ENCODE results near the gene HAUS7. TPM values are rescaled to one million over a fixed set of nuclear protein-coding genes. Genes with fewer than 3 reads are reported as not detected.

HAUS7 gene
- total RNA-seq, 2 donors from 2014 or later: 21.2 to 67.4 TPM

DNA sequence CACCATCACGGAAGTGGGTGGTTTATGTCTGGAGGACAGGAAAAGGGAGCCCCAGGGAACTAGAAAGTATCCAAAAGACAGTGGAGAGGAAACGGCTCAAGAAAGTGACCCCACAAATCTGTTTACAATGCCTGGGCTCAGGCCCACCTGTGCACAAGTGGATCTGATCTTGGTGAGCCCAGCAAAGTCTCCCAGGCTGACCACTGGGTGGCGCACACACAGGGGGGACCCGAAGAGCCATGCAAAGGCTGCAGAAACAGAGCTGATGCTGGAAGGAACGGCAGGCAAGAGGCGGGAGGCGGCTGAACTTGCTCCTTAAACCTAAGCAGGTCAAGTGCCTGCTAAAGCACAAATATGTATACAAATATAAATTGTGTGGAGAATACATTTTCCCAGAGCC lies 9.6 kb downstream of the HAUS7 start:
- peaks cover 53% of the 10 kb centered on the region for H3K36me3 Mint-ChIP-seq (ENCODE audit: low read depth)
- no peaks in the 10 kb centered on the region for H3K4me1 Mint-ChIP-seq
- H3K9me3 Mint-ChIP-seq: no peaks in the 10 kb centered on the region
- H3K4me3 Mint-ChIP-seq: no peak overlapping the region
- peak; percentile 37 for ATAC-seq (replicated peaks)
- no peak overlapping the region for H3K27ac Mint-ChIP-seq
- H3K27me3 Mint-ChIP-seq: no peaks in the 10 kb centered on the region

DNA sequence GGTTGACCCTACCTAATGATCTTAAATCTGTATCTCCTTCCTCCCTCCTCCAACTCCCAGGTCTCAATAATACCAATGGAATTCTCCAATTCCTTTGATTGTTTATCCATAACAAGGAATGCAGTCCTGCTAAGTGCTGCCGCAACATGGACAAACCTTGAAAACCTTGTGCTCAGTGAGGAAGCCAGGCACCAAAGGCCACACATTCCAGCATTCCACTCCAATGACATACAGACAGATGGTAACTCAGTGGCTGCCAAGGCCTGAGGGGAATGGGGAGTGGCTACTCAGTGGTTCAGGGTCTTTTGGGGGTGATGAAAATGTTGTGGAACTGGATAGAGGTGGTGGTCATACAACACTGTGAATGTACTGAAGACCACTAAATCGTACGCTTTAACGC lies 10.4 kb downstream of the HAUS7 start:
- Mint-ChIP-seq H3K27ac (no peak overlapping the region), H3K9me3 (no peaks in the 10 kb centered on the region), H3K4me3 (no peak overlapping the region), H3K36me3 (ENCODE audit: low read depth) (peaks cover 53% of the 10 kb centered on the region), H3K4me1 (no peaks in the 10 kb centered on the region), H3K27me3 (no peaks in the 10 kb centered on the region)
- no peak for ATAC-seq (replicated peaks)

DNA sequence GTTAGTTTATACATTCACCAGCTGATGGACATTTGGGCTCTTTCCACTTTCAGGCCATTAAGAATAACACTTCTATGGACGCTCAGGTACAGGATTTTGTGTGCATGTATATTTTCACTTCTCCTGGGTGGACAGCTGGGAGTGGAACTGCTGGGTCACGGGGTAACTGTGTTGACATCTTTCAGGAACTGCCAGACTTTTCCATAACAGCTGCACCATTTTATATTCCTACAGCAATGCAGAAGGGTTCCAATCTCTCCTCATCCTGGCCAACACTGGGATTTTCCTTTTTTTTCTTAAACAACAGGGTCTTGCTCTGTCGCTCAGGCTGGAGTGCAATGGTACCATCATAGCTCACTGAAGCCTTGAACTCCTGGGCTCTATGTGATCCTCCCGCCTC lies 11.9 kb downstream of the HAUS7 start:
- ATAC-seq (replicated peaks): no peak
- H3K4me1 Mint-ChIP-seq: no peaks in the 10 kb centered on the region
- H3K27ac Mint-ChIP-seq: no peak overlapping the region
- H3K9me3 Mint-ChIP-seq: no peaks in the 10 kb centered on the region
- H3K27me3 Mint-ChIP-seq: no peaks in the 10 kb centered on the region
- H3K36me3 Mint-ChIP-seq (ENCODE audit: low read depth): peaks cover 52% of the 10 kb centered on the region
- no peak overlapping the region for H3K4me3 Mint-ChIP-seq

DNA sequence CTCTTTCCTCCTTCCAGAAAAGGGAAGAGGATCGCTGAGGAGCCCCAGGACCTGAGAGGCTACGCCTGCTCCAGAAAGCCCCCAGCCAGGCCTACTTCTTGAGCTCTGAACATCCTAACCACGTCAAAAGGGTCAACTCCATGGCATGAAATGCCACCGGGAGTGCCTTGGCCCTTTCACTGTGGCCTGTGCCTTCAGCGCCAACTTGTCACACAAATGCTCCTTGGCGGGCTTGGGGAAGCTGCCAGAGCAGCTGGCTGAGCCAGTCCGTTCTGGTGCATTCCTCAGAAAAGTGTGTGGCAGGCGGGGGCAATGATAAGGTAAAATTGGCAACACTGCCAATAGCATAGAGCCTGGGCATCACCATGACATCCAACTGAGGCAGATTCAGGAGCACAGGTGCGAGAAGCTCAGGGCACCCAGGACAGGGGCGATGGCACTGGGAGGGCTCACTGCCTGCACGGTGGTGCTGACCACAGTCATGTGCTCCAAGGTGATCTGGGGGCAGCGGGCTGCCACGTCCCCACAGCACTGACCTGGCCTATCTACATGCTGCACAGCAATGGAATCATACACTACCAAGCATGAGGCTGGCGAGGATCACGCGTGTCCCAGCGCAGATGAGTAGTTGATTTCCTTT lies 12.4 kb downstream of the HAUS7 start:
- Mint-ChIP-seq H3K4me3 (no peak overlapping the region), H3K4me1 (no peaks in the 10 kb centered on the region), H3K9me3 (no peaks in the 10 kb centered on the region), H3K27me3 (no peaks in the 10 kb centered on the region), H3K27ac (no peak overlapping the region), H3K36me3 (ENCODE audit: low read depth) (peaks cover 53% of the 10 kb centered on the region)
- no peak for ATAC-seq (replicated peaks)

DNA sequence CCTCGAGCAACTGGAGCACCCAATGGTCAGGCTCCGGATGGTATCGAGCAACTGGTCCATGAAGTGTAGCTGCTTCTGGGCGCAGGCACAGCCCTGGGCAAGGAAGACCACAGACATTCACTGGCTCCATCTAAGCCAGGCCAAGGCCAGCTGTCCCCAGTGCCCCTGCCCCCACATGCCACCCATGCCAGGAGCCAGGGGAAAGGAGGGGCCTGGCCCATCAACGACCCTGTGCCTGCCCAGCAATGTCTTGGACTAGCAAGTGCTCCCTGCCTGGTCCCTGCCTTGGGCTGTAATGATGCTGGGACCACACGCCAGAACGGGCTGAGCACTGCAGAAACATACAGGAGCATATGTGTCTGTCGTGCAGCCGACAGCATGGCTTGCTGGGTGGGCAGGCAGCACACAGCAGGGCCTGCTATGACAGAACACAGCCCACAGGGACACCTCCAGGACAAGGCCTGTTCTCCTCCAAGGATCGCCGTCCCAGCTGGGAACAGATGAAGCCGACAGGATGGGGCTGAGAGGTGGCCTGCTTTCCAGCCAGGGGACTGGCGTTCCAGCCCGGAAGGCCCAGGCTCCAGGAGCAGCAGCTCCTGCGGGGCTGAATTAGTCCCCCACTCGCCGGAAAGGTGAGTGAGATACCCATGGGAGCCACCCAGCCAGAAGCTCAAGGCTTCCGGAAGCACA lies 13.1 kb downstream of the HAUS7 start:
- no peaks in the 10 kb centered on the region for H3K9me3 Mint-ChIP-seq
- H3K36me3 Mint-ChIP-seq (ENCODE audit: low read depth): peaks cover 55% of the 10 kb centered on the region
- no peaks in the 10 kb centered on the region for H3K4me1 Mint-ChIP-seq
- H3K27ac Mint-ChIP-seq: no peak overlapping the region
- no peaks in the 10 kb centered on the region for H3K27me3 Mint-ChIP-seq
- no peak for ATAC-seq (replicated peaks)
- H3K4me3 Mint-ChIP-seq: no peak overlapping the region

DNA sequence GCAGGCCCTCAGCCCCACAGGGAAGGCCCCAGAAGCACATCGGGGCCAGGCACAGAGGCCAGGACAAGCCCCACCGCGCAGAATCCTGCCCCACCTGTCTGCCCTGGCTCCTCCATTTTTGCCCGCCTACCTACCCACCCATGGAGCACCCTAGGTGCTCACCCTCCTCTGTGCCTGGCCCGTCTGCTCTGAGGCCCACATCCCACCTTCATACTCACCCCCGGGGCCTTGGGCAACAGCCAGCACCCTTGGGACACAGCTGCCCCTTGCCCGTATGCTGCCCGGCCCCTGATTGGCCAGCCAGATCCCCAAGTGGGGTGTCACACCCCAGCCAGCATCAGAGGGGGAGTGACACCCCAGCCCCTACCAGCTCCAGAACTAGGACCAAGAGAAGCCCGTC lies 13.7 kb downstream of the HAUS7 start:
- Mint-ChIP-seq H3K4me3 (no peak overlapping the region), H3K27ac (no peak overlapping the region)

DNA sequence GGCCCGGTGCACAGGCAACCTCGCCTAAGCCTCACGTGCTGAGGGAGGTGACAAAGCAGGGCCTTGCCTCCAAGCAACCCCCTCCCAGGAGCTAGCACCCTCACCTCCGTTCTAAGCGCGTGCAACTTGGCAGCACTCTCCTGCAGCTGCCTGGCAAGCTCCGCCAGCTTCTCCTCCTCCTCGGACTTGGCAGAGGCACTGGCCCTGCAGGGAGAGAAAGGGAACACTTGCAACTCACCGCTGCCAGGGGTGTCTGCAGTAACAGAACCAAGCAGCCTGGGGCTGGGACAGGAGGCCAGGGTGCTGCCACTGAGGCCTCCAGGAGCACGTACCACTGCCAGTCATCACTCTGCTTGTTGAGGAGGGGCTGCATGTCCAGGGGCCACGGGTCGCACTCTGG lies 14.2 kb downstream of the HAUS7 start:
- no peaks in the 10 kb centered on the region for H3K27me3 Mint-ChIP-seq
- H3K4me3 Mint-ChIP-seq: no peak overlapping the region
- H3K36me3 Mint-ChIP-seq (ENCODE audit: low read depth): peaks cover 57% of the 10 kb centered on the region
- no peak for ATAC-seq (replicated peaks)
- no peak overlapping the region for H3K27ac Mint-ChIP-seq
- no peaks in the 10 kb centered on the region for H3K4me1 Mint-ChIP-seq
- no peaks in the 10 kb centered on the region for H3K9me3 Mint-ChIP-seq

More for the DNA sequence above, 13.7 kb downstream of the HAUS7 start:
- no peaks in the 10 kb centered on the region for H3K4me1 Mint-ChIP-seq
- no peaks in the 10 kb centered on the region for H3K9me3 Mint-ChIP-seq
- H3K36me3 Mint-ChIP-seq (ENCODE audit: low read depth): peaks cover 57% of the 10 kb centered on the region
- H3K27me3 Mint-ChIP-seq: no peaks in the 10 kb centered on the region
- no peak for ATAC-seq (replicated peaks)

DNA sequence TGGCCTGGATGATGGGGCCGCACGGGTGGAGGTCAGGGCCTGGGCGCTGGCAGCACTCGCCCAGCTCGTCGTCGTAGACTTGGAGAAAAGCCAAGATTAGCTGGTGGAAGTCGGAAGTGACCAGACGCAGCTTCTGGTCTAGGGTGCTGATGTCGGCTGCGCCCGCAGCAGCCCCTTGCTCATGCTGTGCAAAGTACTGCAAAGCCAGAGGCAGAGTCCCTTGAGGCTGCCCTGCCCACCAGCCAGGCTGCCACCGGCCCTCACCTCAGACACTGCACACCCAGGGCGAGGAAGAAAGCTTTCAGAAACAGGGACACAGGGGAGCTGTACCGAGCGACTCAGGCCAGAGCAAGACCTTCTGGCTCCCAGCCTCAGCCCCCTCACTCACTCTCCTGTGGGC lies 14.8 kb downstream of the HAUS7 start:
- H3K9me3 Mint-ChIP-seq: no peaks in the 10 kb centered on the region
- no peak overlapping the region for H3K27ac Mint-ChIP-seq
- H3K27me3 Mint-ChIP-seq: no peaks in the 10 kb centered on the region
- ATAC-seq (replicated peaks): no peak
- no peak overlapping the region for H3K4me3 Mint-ChIP-seq
- H3K36me3 Mint-ChIP-seq (ENCODE audit: low read depth): peaks cover 54% of the 10 kb centered on the region
- H3K4me1 Mint-ChIP-seq: no peaks in the 10 kb centered on the region

DNA sequence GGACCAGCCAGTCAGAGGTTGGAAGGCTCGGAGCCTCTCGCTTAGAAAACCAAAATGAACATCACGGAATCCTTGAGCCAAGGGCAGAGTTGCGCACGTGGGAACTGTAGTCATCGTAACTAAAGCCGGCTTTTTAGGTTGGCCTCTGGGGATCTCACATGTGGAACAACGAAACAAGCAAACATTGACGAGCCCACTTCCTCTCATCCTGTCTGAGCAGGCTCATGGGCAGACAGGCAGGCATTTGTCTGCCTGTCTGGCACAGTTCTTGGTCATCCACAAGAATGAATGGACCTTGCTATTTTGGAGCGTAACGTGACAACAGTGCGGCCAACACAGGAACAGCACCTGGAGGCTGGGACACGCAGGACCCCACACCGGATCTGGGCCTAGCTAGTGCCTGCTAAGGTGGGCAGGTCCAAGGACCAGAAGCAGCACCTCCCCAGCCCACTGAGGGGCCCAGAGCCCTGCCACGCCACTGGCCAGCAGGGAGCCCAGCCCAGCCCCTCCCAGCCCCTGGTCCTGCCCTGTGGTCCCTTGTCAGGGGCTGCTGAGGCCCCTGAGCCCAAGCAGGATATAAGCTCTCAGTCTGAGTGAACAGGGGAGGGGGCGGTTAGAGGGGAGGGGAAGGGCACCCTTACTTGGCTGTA lies 15.3 kb downstream of the HAUS7 start:
- Mint-ChIP-seq H3K4me1 (no peaks in the 10 kb centered on the region), H3K36me3 (ENCODE audit: low read depth) (peaks cover 49% of the 10 kb centered on the region), H3K27ac (no peak overlapping the region), H3K9me3 (no peaks in the 10 kb centered on the region), H3K27me3 (no peaks in the 10 kb centered on the region), H3K4me3 (no peak overlapping the region)
- ATAC-seq (replicated peaks): no peak

DNA sequence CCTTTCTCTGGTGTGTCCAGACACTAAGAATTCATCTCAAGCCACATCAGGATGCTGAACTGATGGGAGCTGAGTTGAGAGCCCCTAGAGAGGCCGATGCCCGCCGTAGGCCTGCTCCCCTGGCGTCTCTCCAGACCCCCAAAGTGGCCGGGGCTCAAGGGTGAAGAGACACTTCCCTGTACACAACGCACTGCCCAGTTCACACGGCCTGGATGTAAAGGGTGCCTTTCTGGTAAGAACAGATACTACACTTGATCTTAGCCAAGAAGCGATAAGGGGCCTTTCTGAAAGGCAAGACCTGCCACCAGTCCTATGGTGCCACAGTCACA lies 19.5 kb downstream of the HAUS7 start:
- H3K4me3 Mint-ChIP-seq: no peak overlapping the region
- no peaks in the 10 kb centered on the region for H3K27me3 Mint-ChIP-seq

DNA sequence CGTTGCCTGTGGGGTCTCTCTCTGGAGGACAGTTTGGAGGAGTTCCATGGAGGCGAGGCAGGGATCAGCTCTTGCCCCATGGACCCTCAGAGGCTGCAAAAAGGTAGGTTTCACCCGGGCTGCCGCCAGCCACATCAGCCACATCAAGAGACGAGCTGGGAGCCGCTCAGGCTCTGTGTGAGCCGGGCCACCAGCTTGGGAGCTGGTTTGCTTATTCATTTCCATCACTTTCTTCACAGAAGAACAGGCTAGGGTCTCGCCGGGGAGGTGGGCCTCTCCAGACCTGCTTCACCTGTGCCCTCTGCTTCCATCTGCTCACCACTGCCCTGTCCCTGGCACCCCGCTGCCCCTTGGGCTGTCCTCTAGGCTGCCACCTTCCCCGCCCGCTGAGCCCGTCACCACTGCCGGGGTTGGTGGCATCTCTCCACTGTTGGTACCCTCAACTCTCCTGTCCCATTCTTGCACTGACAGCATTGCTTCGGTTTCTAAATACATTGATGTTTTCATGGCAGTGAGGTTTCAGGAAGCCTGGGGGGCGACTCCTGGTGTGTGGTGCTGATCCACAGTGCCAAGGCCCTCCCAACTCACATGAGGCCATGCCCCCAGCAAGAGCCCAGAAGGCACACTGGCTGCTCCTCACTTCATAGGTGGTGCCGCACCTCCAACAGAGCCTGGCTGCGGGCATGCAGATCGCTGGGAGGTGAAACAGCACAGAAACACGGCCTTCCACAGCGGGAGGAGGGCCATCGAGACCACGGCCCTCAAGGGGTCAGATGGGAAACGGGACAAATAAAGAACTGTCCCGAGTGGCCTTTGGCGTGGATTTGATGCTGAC lies 20.0 kb downstream of the HAUS7 start:
- Mint-ChIP-seq H3K9me3 (no peaks in the 10 kb centered on the region), H3K4me3 (no peak overlapping the region), H3K36me3 (ENCODE audit: low read depth) (peaks cover 28% of the 10 kb centered on the region), H3K27me3 (no peaks in the 10 kb centered on the region), H3K4me1 (no peaks in the 10 kb centered on the region), H3K27ac (no peak overlapping the region)
- ATAC-seq (replicated peaks): no peak

More for the DNA sequence above, 19.5 kb downstream of the HAUS7 start:
- no peak for ATAC-seq (replicated peaks)
- H3K9me3 Mint-ChIP-seq: no peaks in the 10 kb centered on the region
- no peaks in the 10 kb centered on the region for H3K4me1 Mint-ChIP-seq
- no peak overlapping the region for H3K27ac Mint-ChIP-seq
- H3K36me3 Mint-ChIP-seq (ENCODE audit: low read depth): peaks cover 28% of the 10 kb centered on the region

DNA sequence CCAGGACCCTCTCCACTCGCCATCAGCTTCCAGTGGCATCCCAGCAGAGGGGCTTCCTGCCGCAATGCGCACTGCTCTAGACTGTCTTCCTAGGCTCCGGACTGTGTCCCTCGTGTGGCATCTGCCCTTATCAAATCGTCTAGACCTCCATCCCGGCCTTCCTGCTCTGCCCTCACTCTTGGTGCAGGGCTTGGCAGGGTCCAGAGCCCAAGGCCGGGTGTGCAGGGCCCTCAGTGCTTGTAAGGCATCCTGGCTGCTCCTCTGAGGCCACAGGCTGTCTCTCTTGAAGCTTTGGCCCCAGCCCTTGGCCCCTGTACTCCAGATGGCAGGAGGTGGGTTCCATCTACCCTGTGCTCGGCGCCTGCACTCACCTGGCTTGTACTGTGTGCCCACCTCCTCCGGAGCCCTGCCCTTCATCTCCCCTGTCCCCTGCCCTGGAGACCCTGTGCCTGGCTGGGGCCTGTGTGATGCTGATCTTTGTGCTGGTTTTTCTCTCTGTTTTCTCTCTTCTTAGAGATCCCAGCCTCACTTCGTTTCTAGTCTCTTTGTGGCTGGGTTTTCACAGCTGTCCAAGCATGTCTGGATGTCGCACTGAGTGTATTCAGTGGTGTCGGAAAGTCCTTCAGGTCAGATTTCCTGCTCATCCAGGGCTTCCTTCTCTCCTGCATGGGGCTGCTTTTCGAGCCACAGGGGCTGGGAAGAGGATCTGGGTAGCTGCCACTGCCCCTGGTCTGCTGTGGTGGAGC lies 20.8 kb downstream of the HAUS7 start:
- Mint-ChIP-seq H3K9me3 (no peaks in the 10 kb centered on the region), H3K4me3 (no peak overlapping the region), H3K4me1 (no peaks in the 10 kb centered on the region), H3K36me3 (ENCODE audit: low read depth) (peaks cover 28% of the 10 kb centered on the region), H3K27me3 (no peaks in the 10 kb centered on the region), H3K27ac (no peak overlapping the region)
- no peak for ATAC-seq (replicated peaks)

DNA sequence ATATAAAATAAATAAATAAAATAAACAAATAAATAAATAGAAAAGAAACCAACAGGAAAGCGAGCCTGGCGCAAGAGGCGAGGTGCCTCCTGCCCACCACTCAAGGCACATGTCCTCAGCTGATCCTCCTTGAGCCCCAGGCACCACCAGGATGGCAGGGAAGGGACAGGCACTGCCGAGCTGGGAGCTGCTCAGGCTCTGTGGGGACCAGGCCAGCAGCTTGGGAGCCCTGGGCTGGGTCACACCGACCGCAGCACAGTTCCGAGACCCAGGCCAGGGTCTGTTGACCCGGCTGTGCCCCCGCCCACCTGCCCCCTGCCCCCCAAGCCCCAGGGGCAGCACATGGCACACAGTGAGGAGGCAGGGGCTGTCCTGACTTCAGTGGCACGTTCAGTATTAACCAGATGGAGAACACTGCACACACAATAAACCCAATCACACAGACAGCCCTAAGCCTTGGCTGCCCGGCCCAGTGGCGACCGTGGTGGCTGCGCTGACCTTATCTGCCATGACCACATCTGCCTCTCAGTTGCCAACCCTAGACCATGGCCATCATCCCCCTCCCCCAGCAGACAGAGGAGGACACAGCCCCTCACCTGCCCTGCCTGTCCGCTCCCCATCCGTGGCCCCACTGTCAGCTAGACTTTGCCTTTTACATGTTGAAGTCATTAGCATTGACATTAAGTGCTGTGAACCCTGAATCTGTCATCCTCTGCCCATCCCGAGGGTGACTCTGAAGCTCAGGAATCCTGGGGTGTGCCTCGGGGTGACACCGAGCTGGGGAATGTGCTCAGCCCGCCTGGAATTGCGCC lies 21.6 kb downstream of the HAUS7 start:
- Mint-ChIP-seq H3K27me3 (no peaks in the 10 kb centered on the region), H3K4me1 (no peaks in the 10 kb centered on the region), H3K4me3 (no peak overlapping the region), H3K36me3 (ENCODE audit: low read depth) (peaks cover 26% of the 10 kb centered on the region), H3K27ac (no peak overlapping the region), H3K9me3 (no peaks in the 10 kb centered on the region)
- no peak for ATAC-seq (replicated peaks)
